Fibroblast of skin of left quadriceps (primary cell): Measurements from ENCODE around the gene SMIM43.
"Not testable (repeated sequence)": the region's sequence is repeated elsewhere in the genome, so short reads cannot be mapped to it uniquely, and the experiment has no call there.

Experiments
- DNase-seq, 2 experiments: peaks; one replicate each; pipeline ENCODE4 v3.0.0-alpha.2; 2013; ENCODE audit warnings: low read depth in 2 of 2

The SMIM43 gene

GRCh38 chr4:121783210-121783609 is 18.2 kb upstream of the SMIM43 start:
- no peak for DNase-seq

GRCh38 chr4:121778991-121779628 is 14.1 kb upstream of the SMIM43 start:
- no peak for DNase-seq

- no peak for DNase-seq
Observed at GRCh38 chr4:121777625-121778024, 12.7 kb upstream of the SMIM43 start.

GRCh38 chr4:121776610-121777401 is 11.8 kb upstream of the SMIM43 start:
- DNase-seq, result no peak

GRCh38 chr4:121773883-121774282 is 8.9 kb upstream of the SMIM43 start:
- no peak for DNase-seq

- no peak for DNase-seq
Observed at GRCh38 chr4:121771869-121772268, 6.9 kb upstream of the SMIM43 start.

- DNase-seq, result no peak
Observed at GRCh38 chr4:121769341-121769740, 4.4 kb upstream of the SMIM43 start.

- no peak for DNase-seq
Observed at GRCh38 chr4:121767166-121767565, 2.2 kb upstream of the SMIM43 start.

GRCh38 chr4:121765971-121766538 is 1.1 kb upstream of the SMIM43 start:
- DNase-seq, result no peak

GRCh38 chr4:121765368-121765705 is 373 bp upstream of the SMIM43 start:
- DNase-seq, result no peak

GRCh38 chr4:121764303-121764701 is 662 bp downstream of the SMIM43 start:
- no peak for DNase-seq

- DNase-seq, result no peak
Observed at GRCh38 chr4:121760205-121760604, 4.8 kb downstream of the SMIM43 start.

- DNase-seq, result no peak
Observed at GRCh38 chr4:121758925-121759568, 5.9 kb downstream of the SMIM43 start.

- DNase-seq, result not testable (repeated sequence)
Observed at GRCh38 chr4:121752142-121752541, 12.8 kb downstream of the SMIM43 start.

GRCh38 chr4:121749225-121749624 is 15.7 kb downstream of the SMIM43 start:
- DNase-seq, result no peak

- no peak for DNase-seq
Observed at GRCh38 chr4:121742794-121743193, 22.2 kb downstream of the SMIM43 start.

- no peak for DNase-seq
Observed at GRCh38 chr4:121741751-121742150, 23.2 kb downstream of the SMIM43 start.

GRCh38 chr4:121740796-121741409 is 24.1 kb downstream of the SMIM43 start:
- no peak for DNase-seq

- DNase-seq, result no peak
Observed at GRCh38 chr4:121739575-121739974, 25.4 kb downstream of the SMIM43 start.

- peak; percentile 68 to 72 for DNase-seq
Observed at GRCh38 chr4:121738780-121739535, 26.0 kb downstream of the SMIM43 start.

GRCh38 chr4:121737846-121738554 is 27.0 kb downstream of the SMIM43 start:
- no peak for DNase-seq
